Peyer's patch (tissue), 4 donors: ENCODE results near the gene EFHD1. TPM values are rescaled to one million over a fixed set of nuclear protein-coding genes. Genes with fewer than 3 reads are reported as not detected.

Experiments used
- DNase-seq, 3 donors: peaks; one replicate each; pipeline ENCODE4 v3.0.0-alpha.2; 2017 to 2019
- H3K27ac ChIP-seq, 4 donors: fragments of 200-600 bp; sonication (generic); one replicate each; pipeline ENCODE4 v1.5.1; 2016 to 2019
- H3K27me3 ChIP-seq, 2 donors: fragments of 200-600 bp; sonication (generic); one replicate each; pipeline ENCODE4 v1.5.1; 2019
- H3K36me3 ChIP-seq, 3 donors: fragments of 200-600 bp; sonication (generic); one replicate each; pipeline ENCODE4 v1.5.1; 2016 to 2019
- H3K4me1 ChIP-seq, 4 donors: fragments of 200-600 bp; sonication (generic); one replicate each; pipeline ENCODE4 v1.5.1; 2016 to 2019
- H3K4me3 ChIP-seq, 4 donors: fragments of 200-600 bp; sonication (generic); 1 replicate in 3 of 4; 2 replicates in 1 of 4; pipeline ENCODE4 v1.5.1; 2016 to 2019; ENCODE audit warnings: mild to moderate bottlenecking in 1 of 4
- H3K9me3 ChIP-seq, 4 donors: fragments of 200-600 bp; sonication (generic); one replicate each; pipeline ENCODE4 v1.5.1; 2016 to 2019; ENCODE audit warnings: mild to moderate bottlenecking in 1 of 4
- CTCF ChIP-seq, 6 experiments: fragments of 450-650 bp in 4 of 6; fragments of 200-600 bp in 2 of 6; sonication (generic) in 1 of 6; IDR thresholded peaks; one replicate each; pipeline ENCODE4 v1.5.1; 2017 to 2019; ENCODE audit warnings: antibody characterized with exemption in 6 of 6, mild to moderate bottlenecking in 3 of 6, moderate library complexity in 1 of 6
- POLR2A ChIP-seq, 2 donors: fragments of 450-650 bp; IDR thresholded peaks; one replicate each; pipeline ENCODE4 v1.5.1; 2017; ENCODE audit warnings: antibody characterized with exemption in 2 of 2, mild to moderate bottlenecking in 2 of 2, moderate library complexity in 2 of 2
- total RNA-seq, 4 donors: library from RNA; depleted of rRNA; stranded (reverse); fragments of >200 nt; gene quantifications; one replicate each; pipeline ENCODE4 v1.1.0, GENCODE V29; 2016

EFHD1 gene
- total RNA-seq, 4 donors from 2014 or later = 1.9 to 14.9 (median 8.9) TPM

GRCh38 chr2:232588680-232589585 lies 44.5 kb upstream of the EFHD1 start:
- Histone ChIP-seq H3K27me3 (no peaks in the 10 kb centered on the region), H3K27ac (no peak overlapping the region), H3K36me3 (no peaks in the 10 kb centered on the region), H3K4me3 (no peak overlapping the region), H3K9me3 (no peaks in the 10 kb centered on the region), H3K4me1 (peaks cover 0 to 15% (median 0%) of the 10 kb centered on the region in 4 donors)
- TF ChIP-seq POLR2A (IDR thresholded peaks at IDR 0.05) (no peak), CTCF (IDR thresholded peaks at IDR 0.05) (no peak)
- no peak for DNase-seq

- no peaks in the 10 kb centered on the region for H3K9me3 ChIP-seq
- TF ChIP-seq POLR2A (IDR thresholded peaks at IDR 0.05) = no peak
- TF ChIP-seq CTCF (IDR thresholded peaks at IDR 0.05) = peak in 2 of 6 experiments; percentile 43 to 46
- H3K36me3 ChIP-seq = no peaks in the 10 kb centered on the region
- no peak overlapping the region for H3K4me3 ChIP-seq
- DNase-seq = peak in 2 of 3 donors; percentile 73
- peak overlapping the region in 3 of 4 donors; percentile 45 to 73 (median 64) for H3K27ac ChIP-seq
- no peaks in the 10 kb centered on the region for H3K27me3 ChIP-seq
- peaks cover 0 to 15% (median 0%) of the 10 kb centered on the region in 4 donors for H3K4me1 ChIP-seq
These were observed 40.5 kb upstream of the EFHD1 start for GRCh38 chr2:232592772-232593395.

GRCh38 chr2:232593982-232594381 lies 39.4 kb upstream of the EFHD1 start:
- Histone ChIP-seq H3K9me3 (no peaks in the 10 kb centered on the region), H3K36me3 (no peaks in the 10 kb centered on the region), H3K27me3 (no peaks in the 10 kb centered on the region), H3K4me3 (no peak overlapping the region), H3K27ac (peak overlapping the region in 1 of 4 donors; percentile 64), H3K4me1 (peaks cover 0 to 15% (median 0%) of the 10 kb centered on the region in 4 donors)
- TF ChIP-seq CTCF (IDR thresholded peaks at IDR 0.05) (no peak), POLR2A (IDR thresholded peaks at IDR 0.05) (no peak)
- DNase-seq = peak in 1 of 3 donors; percentile 61

- no peak overlapping the region for H3K27ac ChIP-seq
- peaks cover 0 to 12% (median 0%) of the 10 kb centered on the region in 4 donors for H3K4me1 ChIP-seq
- H3K27me3 ChIP-seq = no peaks in the 10 kb centered on the region
- no peak overlapping the region for H3K4me3 ChIP-seq
- H3K36me3 ChIP-seq = no peaks in the 10 kb centered on the region
- TF ChIP-seq CTCF (IDR thresholded peaks at IDR 0.05) = no peak
- no peak for TF ChIP-seq POLR2A (IDR thresholded peaks at IDR 0.05)
- DNase-seq = no peak
- no peaks in the 10 kb centered on the region for H3K9me3 ChIP-seq
These were observed 35.9 kb upstream of the EFHD1 start for GRCh38 chr2:232597362-232598079.

- TF ChIP-seq POLR2A (IDR thresholded peaks at IDR 0.05) (no peak), CTCF (IDR thresholded peaks at IDR 0.05) (no peak)
- Histone ChIP-seq H3K27me3 (no peaks in the 10 kb centered on the region), H3K4me1 (peaks cover 0 to 7% (median 0%) of the 10 kb centered on the region in 4 donors), H3K9me3 (no peaks in the 10 kb centered on the region), H3K4me3 (no peak overlapping the region), H3K27ac (no peak overlapping the region), H3K36me3 (no peaks in the 10 kb centered on the region)
- DNase-seq = no peak
These were observed 35.1 kb upstream of the EFHD1 start for GRCh38 chr2:232598293-232598692.
